ENCODE results near the gene SPAAR.

The SPAAR gene

DNA sequence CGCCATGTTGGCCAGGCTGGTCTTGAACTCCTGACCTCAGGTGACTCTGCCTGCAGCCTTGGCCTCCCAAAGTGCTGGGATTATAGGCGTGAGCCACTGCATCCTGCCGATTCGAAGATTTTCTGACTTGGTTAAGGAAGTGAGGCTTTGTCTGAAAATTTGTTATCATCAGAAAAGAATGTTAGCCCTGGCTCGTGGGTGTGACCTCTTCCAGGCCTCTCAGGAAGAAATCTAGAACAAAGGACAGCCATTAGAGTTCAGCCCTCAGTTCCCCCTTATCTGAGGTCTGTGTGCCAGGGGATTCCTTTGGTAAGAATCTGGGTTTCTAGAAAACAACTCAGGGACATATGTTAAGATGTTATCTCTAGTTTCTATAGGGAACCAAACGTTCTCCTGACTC is 42.4 kb downstream of the SPAAR start:
- DNase-seq = no peak

DNA sequence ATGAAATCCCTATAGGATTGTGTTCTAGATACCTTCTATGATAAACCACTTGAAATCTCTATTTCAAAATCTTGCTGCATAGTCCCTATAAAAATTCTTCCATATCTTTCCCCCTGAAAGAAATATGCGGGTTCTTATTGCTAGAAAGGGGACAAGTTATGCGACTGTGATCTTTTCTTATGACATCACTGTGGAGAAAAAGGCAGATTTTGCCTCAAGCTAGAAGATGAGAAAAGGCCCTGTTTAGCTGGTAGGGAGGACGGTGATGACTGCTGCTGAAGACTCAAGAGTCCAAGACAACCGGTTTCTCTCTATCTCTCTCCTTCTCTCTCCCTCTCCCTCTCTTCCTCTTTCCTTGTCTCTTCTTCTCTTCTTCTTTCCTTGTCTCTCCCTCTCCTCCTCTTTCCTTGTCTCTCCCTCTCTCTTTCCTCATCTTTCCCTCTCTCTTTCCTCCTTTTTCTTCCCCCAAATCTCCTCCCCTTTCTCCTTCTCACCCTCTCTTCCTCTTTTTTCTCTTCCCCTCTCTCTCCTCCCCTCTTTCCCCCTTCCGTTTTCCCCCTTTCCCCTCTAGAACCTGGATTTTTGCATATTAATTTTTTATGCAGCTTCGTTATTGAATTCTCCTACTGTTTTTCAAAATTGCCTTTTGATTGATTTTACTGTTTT is 43.4 kb downstream of the SPAAR start:
- DNase-seq = no peak

GRCh38 chr9:35954942-35955546 is 45.8 kb downstream of the SPAAR start:
- peak; percentile 68 for DNase-seq

- no peak for DNase-seq
Measured at GRCh38 chr9:35956651-35957050, 47.4 kb downstream of the SPAAR start.

DNA sequence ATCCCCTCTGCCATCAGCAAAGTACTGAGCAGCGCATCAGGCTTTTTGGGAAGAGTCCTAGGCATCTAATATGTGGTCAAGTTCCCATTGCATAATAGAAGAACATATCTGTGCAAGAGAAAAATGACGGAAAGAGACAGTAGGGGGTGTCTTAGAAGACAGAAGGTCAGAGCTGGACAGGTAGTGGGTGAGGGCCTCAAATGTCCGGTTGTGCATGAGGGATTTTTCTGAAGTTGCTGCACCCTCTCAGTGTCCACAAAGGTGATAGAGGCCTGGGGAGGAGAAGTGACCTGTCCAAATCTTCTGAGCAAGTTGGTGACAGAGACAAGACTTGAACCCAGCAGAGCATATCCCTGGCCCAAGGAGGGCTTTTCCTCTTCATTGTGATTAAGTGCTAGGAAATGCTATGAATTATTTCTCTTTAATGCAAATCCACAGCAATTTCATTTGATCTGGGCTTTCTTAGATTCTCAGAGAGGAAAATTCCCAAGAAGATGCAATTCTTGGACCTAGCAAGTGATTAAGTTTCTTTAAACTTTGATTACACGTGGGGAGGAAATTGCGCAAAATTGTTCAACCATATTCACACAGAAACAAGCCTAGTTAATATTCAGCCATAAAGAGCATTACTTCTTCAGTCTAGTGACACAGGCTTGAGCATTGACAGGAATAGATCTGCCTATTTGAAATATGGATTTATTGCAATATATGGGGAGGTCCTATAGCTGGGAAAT is 49.0 kb downstream of the SPAAR start, which contains the start of gene OR2S2:
TSS of gene OR2S2 (minus strand) at position 51 of the 734 bp plus-strand sequence. CDS start 56 bp downstream, outside the sequence.
- DNase-seq = no peak

GRCh38 chr9:35960039-35960655 is 50.9 kb downstream of the SPAAR start:
- no peak for DNase-seq

Measured in RPMI8226 (cell line).